Esophagus squamous epithelium (tissue), 4 donors: ENCODE data around the gene DRC3.

Experiments used
- CTCF ChIP-seq, 6 experiments: fragments of 450-650 bp in 4 of 6; fragments of 200-600 bp in 2 of 6; sonication (generic) in 2 of 6; IDR thresholded peaks; one replicate each; pipeline ENCODE4 v1.5.1; 2016 to 2019; ENCODE audit warnings: antibody characterized with exemption in 6 of 6, mild to moderate bottlenecking in 4 of 6, moderate library complexity in 4 of 6
- POLR2A ChIP-seq, 4 donors: fragments of 450-650 bp; IDR thresholded peaks; one replicate each; pipeline ENCODE4 v1.6.1; 2017; ENCODE audit warnings: antibody characterized with exemption in 4 of 4, mild to moderate bottlenecking in 4 of 4, moderate library complexity in 3 of 4

GRCh38 chr17:18005496-18005895, 32.8 kb downstream of the DRC3 start:
- TF ChIP-seq CTCF (IDR thresholded peaks at IDR 0.05) (no peak), POLR2A (IDR thresholded peaks at IDR 0.05) (no peak)
